ENCODE data around the gene ARID1A.

DNA sequence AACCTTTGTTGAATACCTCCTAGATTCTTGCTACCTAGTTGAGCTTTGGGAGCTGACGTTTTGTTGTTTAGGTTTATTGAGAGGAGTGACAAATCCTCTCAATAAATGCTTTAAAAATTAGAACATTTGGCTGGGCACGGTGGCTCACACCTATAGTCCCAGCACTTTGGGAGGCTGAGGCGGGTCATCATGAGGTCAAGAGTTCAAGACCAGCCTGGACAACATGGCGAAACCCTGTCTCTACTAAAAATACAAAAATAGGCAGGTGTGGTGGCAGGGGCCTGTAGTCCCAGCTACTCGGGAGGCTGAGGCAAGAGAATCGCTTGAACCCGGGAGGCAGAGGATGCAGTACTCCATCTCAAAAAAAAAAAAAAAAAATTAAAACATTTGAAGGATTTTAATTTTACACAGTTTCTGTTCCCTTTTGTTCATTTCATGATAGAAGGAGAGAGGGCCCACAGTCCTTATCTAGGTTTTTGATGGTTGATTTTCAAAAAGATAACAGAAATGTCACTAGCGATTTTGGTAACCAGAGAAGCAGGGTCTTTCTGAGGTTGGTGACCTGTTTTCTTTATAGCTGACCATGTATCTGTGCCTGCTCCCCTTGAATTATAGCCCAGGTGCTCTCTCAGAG, 47.7 kb downstream of the ARID1A start:
- TF ChIP-seq, protein P1, sequence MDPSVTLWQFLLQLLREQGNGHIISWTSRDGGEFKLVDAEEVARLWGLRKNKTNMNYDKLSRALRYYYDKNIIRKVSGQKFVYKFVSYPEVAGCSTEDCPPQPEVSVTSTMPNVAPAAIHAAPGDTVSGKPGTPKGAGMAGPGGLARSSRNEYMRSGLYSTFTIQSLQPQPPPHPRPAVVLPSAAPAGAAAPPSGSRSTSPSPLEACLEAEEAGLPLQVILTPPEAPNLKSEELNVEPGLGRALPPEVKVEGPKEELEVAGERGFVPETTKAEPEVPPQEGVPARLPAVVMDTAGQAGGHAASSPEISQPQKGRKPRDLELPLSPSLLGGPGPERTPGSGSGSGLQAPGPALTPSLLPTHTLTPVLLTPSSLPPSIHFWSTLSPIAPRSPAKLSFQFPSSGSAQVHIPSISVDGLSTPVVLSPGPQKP (IDR thresholded peaks at IDR 0.05; ENCODE audit: low read depth, low read length), result no peak
- no peak for TF ChIP-seq POLR2A (IDR thresholded peaks at IDR 0.05; ENCODE audit: low read length)
- TF ChIP-seq EP300 (IDR thresholded peaks at IDR 0.05), result no peak
- TF ChIP-seq PHF8 (IDR thresholded peaks at IDR 0.05; ENCODE audit: borderline replicate concordance, low read depth), result no peak
- TF ChIP-seq, protein P2, sequence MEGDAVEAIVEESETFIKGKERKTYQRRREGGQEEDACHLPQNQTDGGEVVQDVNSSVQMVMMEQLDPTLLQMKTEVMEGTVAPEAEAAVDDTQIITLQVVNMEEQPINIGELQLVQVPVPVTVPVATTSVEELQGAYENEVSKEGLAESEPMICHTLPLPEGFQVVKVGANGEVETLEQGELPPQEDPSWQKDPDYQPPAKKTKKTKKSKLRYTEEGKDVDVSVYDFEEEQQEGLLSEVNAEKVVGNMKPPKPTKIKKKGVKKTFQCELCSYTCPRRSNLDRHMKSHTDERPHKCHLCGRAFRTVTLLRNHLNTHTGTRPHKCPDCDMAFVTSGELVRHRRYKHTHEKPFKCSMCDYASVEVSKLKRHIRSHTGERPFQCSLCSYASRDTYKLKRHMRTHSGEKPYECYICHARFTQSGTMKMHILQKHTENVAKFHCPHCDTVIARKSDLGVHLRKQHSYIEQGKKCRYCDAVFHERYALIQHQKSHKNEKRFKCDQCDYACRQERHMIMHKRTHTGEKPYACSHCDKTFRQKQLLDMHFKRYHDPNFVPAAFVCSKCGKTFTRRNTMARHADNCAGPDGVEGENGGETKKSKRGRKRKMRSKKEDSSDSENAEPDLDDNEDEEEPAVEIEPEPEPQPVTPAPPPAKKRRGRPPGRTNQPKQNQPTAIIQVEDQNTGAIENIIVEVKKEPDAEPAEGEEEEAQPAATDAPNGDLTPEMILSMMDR (IDR thresholded peaks at IDR 0.05), result no peak
- TF ChIP-seq RARB (CRISPR knock-in tag; IDR thresholded peaks at IDR 0.05), result no peak
- TF ChIP-seq, protein P3, sequence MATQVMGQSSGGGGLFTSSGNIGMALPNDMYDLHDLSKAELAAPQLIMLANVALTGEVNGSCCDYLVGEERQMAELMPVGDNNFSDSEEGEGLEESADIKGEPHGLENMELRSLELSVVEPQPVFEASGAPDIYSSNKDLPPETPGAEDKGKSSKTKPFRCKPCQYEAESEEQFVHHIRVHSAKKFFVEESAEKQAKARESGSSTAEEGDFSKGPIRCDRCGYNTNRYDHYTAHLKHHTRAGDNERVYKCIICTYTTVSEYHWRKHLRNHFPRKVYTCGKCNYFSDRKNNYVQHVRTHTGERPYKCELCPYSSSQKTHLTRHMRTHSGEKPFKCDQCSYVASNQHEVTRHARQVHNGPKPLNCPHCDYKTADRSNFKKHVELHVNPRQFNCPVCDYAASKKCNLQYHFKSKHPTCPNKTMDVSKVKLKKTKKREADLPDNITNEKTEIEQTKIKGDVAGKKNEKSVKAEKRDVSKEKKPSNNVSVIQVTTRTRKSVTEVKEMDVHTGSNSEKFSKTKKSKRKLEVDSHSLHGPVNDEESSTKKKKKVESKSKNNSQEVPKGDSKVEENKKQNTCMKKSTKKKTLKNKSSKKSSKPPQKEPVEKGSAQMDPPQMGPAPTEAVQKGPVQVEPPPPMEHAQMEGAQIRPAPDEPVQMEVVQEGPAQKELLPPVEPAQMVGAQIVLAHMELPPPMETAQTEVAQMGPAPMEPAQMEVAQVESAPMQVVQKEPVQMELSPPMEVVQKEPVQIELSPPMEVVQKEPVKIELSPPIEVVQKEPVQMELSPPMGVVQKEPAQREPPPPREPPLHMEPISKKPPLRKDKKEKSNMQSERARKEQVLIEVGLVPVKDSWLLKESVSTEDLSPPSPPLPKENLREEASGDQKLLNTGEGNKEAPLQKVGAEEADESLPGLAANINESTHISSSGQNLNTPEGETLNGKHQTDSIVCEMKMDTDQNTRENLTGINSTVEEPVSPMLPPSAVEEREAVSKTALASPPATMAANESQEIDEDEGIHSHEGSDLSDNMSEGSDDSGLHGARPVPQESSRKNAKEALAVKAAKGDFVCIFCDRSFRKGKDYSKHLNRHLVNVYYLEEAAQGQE (IDR thresholded peaks at IDR 0.05), result no peak
- TF ChIP-seq CHD4 (IDR thresholded peaks at IDR 0.05; ENCODE audit: borderline replicate concordance), result no peak
- TF ChIP-seq ZFP36 (IDR thresholded peaks at IDR 0.05; ENCODE audit: borderline replicate concordance, partially characterized antibody), result no peak
- TF ChIP-seq CBX2 (IDR thresholded peaks at IDR 0.05; ENCODE audit: borderline replicate concordance, low read depth), result no peak
- TF ChIP-seq CBX8 (IDR thresholded peaks at IDR 0.05), result no peak
- TF ChIP-seq, protein P4, sequence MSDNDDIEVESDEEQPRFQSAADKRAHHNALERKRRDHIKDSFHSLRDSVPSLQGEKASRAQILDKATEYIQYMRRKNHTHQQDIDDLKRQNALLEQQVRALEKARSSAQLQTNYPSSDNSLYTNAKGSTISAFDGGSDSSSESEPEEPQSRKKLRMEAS (IDR thresholded peaks at IDR 0.05), result no peak
